ENCODE results near the gene MYRF.

Gene MYRF

GRCh38 chr11:61779666-61780525 is 27.5 kb downstream of the MYRF start:
- H4K91ac ChIP-seq (ENCODE audit: low read depth, low read length, poor library complexity) = no peak overlapping the region
- H3K4ac ChIP-seq (ENCODE audit: low read length) = no peak overlapping the region
- no peak overlapping the region for H3K4me3 ChIP-seq (ENCODE audit: low read length in 2 of 2)
- DNase-seq (ENCODE audit: low spot score) = no peak
- no peak overlapping the region for H3K14ac ChIP-seq (ENCODE audit: low read length)
- peak overlapping the region; percentile 45 for H2BK5ac ChIP-seq (ENCODE audit: low read length)
- peaks cover 0 to 2% of the 10 kb centered on the region in 2 donors for H3K9me3 ChIP-seq (replicated peaks in 1 of 2; ENCODE audit: control insufficient read depth in 2 of 2, insufficient read depth in 1 of 2, low read depth in 1 of 2, low read length in 2 of 2)
- H3K36me3 ChIP-seq (replicated peaks in 1 of 2; ENCODE audit: control insufficient read depth in 2 of 2, insufficient read depth in 2 of 2, low read length in 2 of 2) = peaks cover 9 to 50% of the 10 kb centered on the region in 2 donors
- no peak overlapping the region for H3K23ac ChIP-seq (ENCODE audit: low read depth, low read length, poor library complexity)
- H4K8ac ChIP-seq (ENCODE audit: low read depth, low read length) = no peak overlapping the region
- H3K27ac ChIP-seq (replicated peaks; ENCODE audit: low read length) = no peak overlapping the region
- peak overlapping the region; percentile 40 for H2AK5ac ChIP-seq (ENCODE audit: low read depth, low read length)
- no peak overlapping the region for H3K18ac ChIP-seq (ENCODE audit: low read length)
- no peak overlapping the region for H3K9ac ChIP-seq (ENCODE audit: low read depth, low read length, poor library complexity)
- WGBS, 2 donors (ENCODE audit: extremely low coverage in 2 of 2, insufficient read length in 2 of 2, insufficient replicate concordance in 1 of 2) = no CpG with 5 or more reads among the region's 14 CpGs
- H2BK120ac ChIP-seq (ENCODE audit: low read depth, low read length) = no peak overlapping the region
- peaks cover 0 to 5% of the 10 kb centered on the region in 2 donors for H3K4me1 ChIP-seq (ENCODE audit: control insufficient read depth in 2 of 2, insufficient read depth in 1 of 2, low read depth in 1 of 2, low read length in 2 of 2)
- no peak overlapping the region for H2BK12ac ChIP-seq (ENCODE audit: low read length)
- peaks cover 1% of the 10 kb centered on the region for H3K79me1 ChIP-seq (ENCODE audit: low read depth, low read length)
- no peak overlapping the region for H2BK15ac ChIP-seq (ENCODE audit: low read length)
- H3K27me3 ChIP-seq (ENCODE audit: control insufficient read depth in 3 of 3, insufficient read depth in 3 of 3, low read depth in 1 of 3, low read length in 3 of 3) = no peaks in the 10 kb centered on the region
- no peak overlapping the region for H3K4me2 ChIP-seq (ENCODE audit: insufficient read depth, low read length, poor library complexity, severe bottlenecking)
- H2AFZ ChIP-seq (ENCODE audit: low read length) = no peak overlapping the region

GRCh38 chr11:61780581-61781162 is 28.2 kb downstream of the MYRF start:
- no peak overlapping the region for H4K91ac ChIP-seq (ENCODE audit: low read depth, low read length, poor library complexity)
- peak overlapping the region; percentile 41 for H3K18ac ChIP-seq (ENCODE audit: low read length)
- H2AK5ac ChIP-seq (ENCODE audit: low read depth, low read length) = peak overlapping the region; percentile 40
- peaks cover 0 to 5% of the 10 kb centered on the region in 2 donors for H3K4me1 ChIP-seq (ENCODE audit: control insufficient read depth in 2 of 2, insufficient read depth in 1 of 2, low read depth in 1 of 2, low read length in 2 of 2)
- H2AFZ ChIP-seq (ENCODE audit: low read length) = no peak overlapping the region
- no peak overlapping the region for H2BK12ac ChIP-seq (ENCODE audit: low read length)
- no peak for DNase-seq (ENCODE audit: low spot score)
- peaks cover 12 to 58% of the 10 kb centered on the region in 2 donors for H3K36me3 ChIP-seq (replicated peaks in 1 of 2; ENCODE audit: control insufficient read depth in 2 of 2, insufficient read depth in 2 of 2, low read length in 2 of 2)
- H3K23ac ChIP-seq (ENCODE audit: low read depth, low read length, poor library complexity) = peak overlapping the region; percentile 36
- peaks cover 1% of the 10 kb centered on the region for H3K79me1 ChIP-seq (ENCODE audit: low read depth, low read length)
- no peak overlapping the region for H3K4ac ChIP-seq (ENCODE audit: low read length)
- peak overlapping the region; percentile 75 for H2BK120ac ChIP-seq (ENCODE audit: low read depth, low read length)
- peak overlapping the region; percentile 77 for H3K14ac ChIP-seq (ENCODE audit: low read length)
- no CpG with 5 or more reads among the region's 9 CpGs for WGBS, 2 donors (ENCODE audit: extremely low coverage in 2 of 2, insufficient read length in 2 of 2, insufficient replicate concordance in 1 of 2)
- H3K4me2 ChIP-seq (ENCODE audit: insufficient read depth, low read length, poor library complexity, severe bottlenecking) = no peak overlapping the region
- H3K27ac ChIP-seq (replicated peaks; ENCODE audit: low read length) = no peak overlapping the region
- H3K9ac ChIP-seq (ENCODE audit: low read depth, low read length, poor library complexity) = peak overlapping the region; percentile 75
- H3K4me3 ChIP-seq (ENCODE audit: low read length in 2 of 2) = no peak overlapping the region
- H3K27me3 ChIP-seq (ENCODE audit: control insufficient read depth in 3 of 3, insufficient read depth in 3 of 3, low read depth in 1 of 3, low read length in 3 of 3) = no peaks in the 10 kb centered on the region
- H4K8ac ChIP-seq (ENCODE audit: low read depth, low read length) = no peak overlapping the region
- peak overlapping the region; percentile 40 for H2BK15ac ChIP-seq (ENCODE audit: low read length)
- H2BK5ac ChIP-seq (ENCODE audit: low read length) = peak overlapping the region; percentile 45
- peaks cover 0 to 2% of the 10 kb centered on the region in 2 donors for H3K9me3 ChIP-seq (replicated peaks in 1 of 2; ENCODE audit: control insufficient read depth in 2 of 2, insufficient read depth in 1 of 2, low read depth in 1 of 2, low read length in 2 of 2)

DNA sequence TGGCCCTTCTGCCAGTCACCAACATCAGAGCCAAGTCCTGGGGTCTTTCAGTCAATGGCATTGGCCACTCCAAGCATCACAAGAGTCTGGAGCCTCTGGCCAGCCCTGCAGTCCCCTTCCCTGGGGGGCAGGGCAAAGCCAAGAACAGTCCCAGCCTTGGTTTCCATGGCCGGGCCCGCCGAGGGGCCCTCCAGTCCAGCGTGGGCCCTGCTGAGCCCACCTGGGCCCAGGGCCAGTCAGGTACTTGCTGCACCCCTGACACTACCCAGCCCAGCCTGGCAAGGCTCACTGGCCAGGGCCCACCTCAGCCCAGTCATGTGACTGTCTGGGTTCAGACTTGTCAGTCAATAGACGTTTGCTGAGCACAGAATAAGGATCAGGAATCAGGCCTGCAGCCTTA is 29.1 kb downstream of the MYRF start:
- Histone ChIP-seq H3K27ac (replicated peaks; ENCODE audit: low read length) (no peak overlapping the region), H3K18ac (ENCODE audit: low read length) (no peak overlapping the region), H2BK12ac (ENCODE audit: low read length) (no peak overlapping the region), H3K79me1 (ENCODE audit: low read depth, low read length) (peaks cover 5% of the 10 kb centered on the region), H3K9me3 (replicated peaks in 1 of 2; ENCODE audit: control insufficient read depth in 2 of 2, insufficient read depth in 1 of 2, low read depth in 1 of 2, low read length in 2 of 2) (peaks cover 0 to 2% of the 10 kb centered on the region in 2 donors), H3K36me3 (replicated peaks in 1 of 2; ENCODE audit: control insufficient read depth in 2 of 2, insufficient read depth in 2 of 2, low read length in 2 of 2) (peaks cover 19 to 67% of the 10 kb centered on the region in 2 donors), H3K14ac (ENCODE audit: low read length) (no peak overlapping the region), H2BK120ac (ENCODE audit: low read depth, low read length) (no peak overlapping the region), H3K9ac (ENCODE audit: low read depth, low read length, poor library complexity) (no peak overlapping the region), H3K4ac (ENCODE audit: low read length) (no peak overlapping the region), H2BK15ac (ENCODE audit: low read length) (no peak overlapping the region), H3K4me1 (ENCODE audit: control insufficient read depth in 2 of 2, insufficient read depth in 1 of 2, low read depth in 1 of 2, low read length in 2 of 2) (no peaks in the 10 kb centered on the region), H4K91ac (ENCODE audit: low read depth, low read length, poor library complexity) (no peak overlapping the region), H4K8ac (ENCODE audit: low read depth, low read length) (no peak overlapping the region), H3K4me2 (ENCODE audit: insufficient read depth, low read length, poor library complexity, severe bottlenecking) (no peak overlapping the region), H2BK5ac (ENCODE audit: low read length) (no peak overlapping the region), H3K27me3 (ENCODE audit: control insufficient read depth in 3 of 3, insufficient read depth in 3 of 3, low read depth in 1 of 3, low read length in 3 of 3) (no peaks in the 10 kb centered on the region), H2AFZ (ENCODE audit: low read length) (no peak overlapping the region), H2AK5ac (ENCODE audit: low read depth, low read length) (no peak overlapping the region), H3K23ac (ENCODE audit: low read depth, low read length, poor library complexity) (no peak overlapping the region), H3K4me3 (ENCODE audit: low read length in 2 of 2) (no peak overlapping the region)
- no CpG with 5 or more reads among the region's 5 CpGs for WGBS, 2 donors (ENCODE audit: extremely low coverage in 2 of 2, insufficient read length in 2 of 2, insufficient replicate concordance in 1 of 2)
- DNase-seq (ENCODE audit: low spot score) = no peak

DNA sequence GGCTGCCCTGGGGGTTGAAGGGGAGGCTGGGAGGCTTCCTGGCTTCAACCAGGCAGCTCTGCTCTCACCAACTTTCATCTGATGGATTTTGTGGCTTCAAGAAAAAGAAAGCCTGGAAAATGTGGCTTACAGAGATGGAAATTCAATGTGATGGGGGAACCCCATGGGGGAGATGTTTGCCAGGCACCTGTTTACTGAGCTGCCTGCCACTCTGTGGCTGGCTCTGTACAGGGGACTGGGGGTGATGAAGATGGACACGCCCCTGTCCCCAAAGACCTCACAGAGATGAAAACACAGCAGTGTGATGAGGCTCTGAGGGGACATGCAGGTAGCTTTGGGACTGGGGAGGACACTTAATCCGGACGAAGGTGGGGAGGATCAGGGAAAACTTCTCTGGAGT is 29.9 kb downstream of the MYRF start:
- H2AK5ac ChIP-seq (ENCODE audit: low read depth, low read length) = no peak overlapping the region
- WGBS, 2 donors (ENCODE audit: extremely low coverage in 2 of 2, insufficient read length in 2 of 2, insufficient replicate concordance in 1 of 2) = no CpG with 5 or more reads among the region's 3 CpGs
- H2BK15ac ChIP-seq (ENCODE audit: low read length) = no peak overlapping the region
- H3K27me3 ChIP-seq (ENCODE audit: control insufficient read depth in 3 of 3, insufficient read depth in 3 of 3, low read depth in 1 of 3, low read length in 3 of 3) = no peaks in the 10 kb centered on the region
- peaks cover 0 to 2% of the 10 kb centered on the region in 2 donors for H3K9me3 ChIP-seq (replicated peaks in 1 of 2; ENCODE audit: control insufficient read depth in 2 of 2, insufficient read depth in 1 of 2, low read depth in 1 of 2, low read length in 2 of 2)
- H3K9ac ChIP-seq (ENCODE audit: low read depth, low read length, poor library complexity) = no peak overlapping the region
- H3K4ac ChIP-seq (ENCODE audit: low read length) = no peak overlapping the region
- H2BK12ac ChIP-seq (ENCODE audit: low read length) = no peak overlapping the region
- H2AFZ ChIP-seq (ENCODE audit: low read length) = no peak overlapping the region
- H3K18ac ChIP-seq (ENCODE audit: low read length) = no peak overlapping the region
- no peak overlapping the region for H3K4me3 ChIP-seq (ENCODE audit: low read length in 2 of 2)
- peaks cover 26 to 74% of the 10 kb centered on the region in 2 donors for H3K36me3 ChIP-seq (replicated peaks in 1 of 2; ENCODE audit: control insufficient read depth in 2 of 2, insufficient read depth in 2 of 2, low read length in 2 of 2)
- H2BK120ac ChIP-seq (ENCODE audit: low read depth, low read length) = no peak overlapping the region
- no peak overlapping the region for H3K14ac ChIP-seq (ENCODE audit: low read length)
- no peak overlapping the region for H3K4me2 ChIP-seq (ENCODE audit: insufficient read depth, low read length, poor library complexity, severe bottlenecking)
- H3K4me1 ChIP-seq (ENCODE audit: control insufficient read depth in 2 of 2, insufficient read depth in 1 of 2, low read depth in 1 of 2, low read length in 2 of 2) = no peaks in the 10 kb centered on the region
- H3K27ac ChIP-seq (replicated peaks; ENCODE audit: low read length) = no peak overlapping the region
- H3K79me1 ChIP-seq (ENCODE audit: low read depth, low read length) = peaks cover 5% of the 10 kb centered on the region
- no peak for DNase-seq (ENCODE audit: low spot score)
- H2BK5ac ChIP-seq (ENCODE audit: low read length) = no peak overlapping the region
- H4K8ac ChIP-seq (ENCODE audit: low read depth, low read length) = no peak overlapping the region
- H4K91ac ChIP-seq (ENCODE audit: low read depth, low read length, poor library complexity) = no peak overlapping the region
- H3K23ac ChIP-seq (ENCODE audit: low read depth, low read length, poor library complexity) = no peak overlapping the region

All from neuronal stem cell (in vitro differentiated cells).